Raji (cell line): ENCODE data around the gene MAGEB6.

Source experiments
- POLR2A ChIP-seq: IDR thresholded peaks from 2 replicates; pipeline ENCODE4 v1.6.1; 2011; ENCODE audit warnings: low read depth, low read length, control low read depth; ENCODE audit not compliant: insufficient read depth

Gene MAGEB6, protein sequence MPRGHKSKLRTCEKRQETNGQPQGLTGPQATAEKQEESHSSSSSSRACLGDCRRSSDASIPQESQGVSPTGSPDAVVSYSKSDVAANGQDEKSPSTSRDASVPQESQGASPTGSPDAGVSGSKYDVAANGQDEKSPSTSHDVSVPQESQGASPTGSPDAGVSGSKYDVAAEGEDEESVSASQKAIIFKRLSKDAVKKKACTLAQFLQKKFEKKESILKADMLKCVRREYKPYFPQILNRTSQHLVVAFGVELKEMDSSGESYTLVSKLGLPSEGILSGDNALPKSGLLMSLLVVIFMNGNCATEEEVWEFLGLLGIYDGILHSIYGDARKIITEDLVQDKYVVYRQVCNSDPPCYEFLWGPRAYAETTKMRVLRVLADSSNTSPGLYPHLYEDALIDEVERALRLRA

DNA sequence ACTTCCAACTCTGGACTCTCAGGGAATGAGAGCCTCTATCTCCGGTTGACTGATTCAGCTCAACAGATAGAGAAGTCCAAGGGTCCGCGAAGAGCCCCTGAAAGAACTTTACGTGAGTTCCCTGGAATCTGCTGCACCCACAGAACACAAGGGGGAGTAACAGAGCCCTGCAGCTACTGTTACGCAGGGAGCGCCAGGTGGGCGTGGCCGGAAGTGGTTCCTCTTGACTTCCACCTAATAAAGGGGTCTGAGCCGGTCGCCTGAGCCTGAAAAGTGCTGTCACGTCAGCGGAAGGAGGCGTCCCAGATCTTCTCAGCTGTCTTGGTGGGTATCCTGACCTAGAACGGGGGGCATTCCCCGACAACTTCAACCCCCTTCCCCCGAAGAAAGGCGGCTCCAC lies at the start of gene MAGEB6:
Gene MAGEB6, plus strand, starts transcription at position 237 of the 400 bp plus-strand sequence. CDS start 1,407 bp downstream, outside the sequence.
- TF ChIP-seq POLR2A = no peak

DNA sequence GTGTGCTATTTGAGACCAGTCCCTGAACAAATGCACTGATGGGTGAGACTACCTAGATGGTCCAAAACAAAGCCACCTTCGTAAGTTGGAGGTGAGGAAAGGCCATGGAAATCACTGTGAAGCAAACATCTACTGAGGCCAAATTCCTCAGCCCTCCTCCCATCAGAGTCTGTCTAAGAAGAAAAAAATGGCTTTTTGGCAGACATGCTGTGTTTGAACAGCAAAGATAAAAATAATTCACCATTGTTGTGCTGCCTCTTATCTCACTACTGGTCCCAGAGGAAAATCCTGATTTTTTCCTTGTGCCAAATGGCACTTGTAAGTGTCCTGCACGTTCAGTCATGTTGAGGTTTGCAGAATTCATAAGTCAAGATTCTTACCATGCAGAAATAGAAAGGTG lies 46.2 kb upstream of the MAGEB6 start:
- no peak for TF ChIP-seq POLR2A

DNA sequence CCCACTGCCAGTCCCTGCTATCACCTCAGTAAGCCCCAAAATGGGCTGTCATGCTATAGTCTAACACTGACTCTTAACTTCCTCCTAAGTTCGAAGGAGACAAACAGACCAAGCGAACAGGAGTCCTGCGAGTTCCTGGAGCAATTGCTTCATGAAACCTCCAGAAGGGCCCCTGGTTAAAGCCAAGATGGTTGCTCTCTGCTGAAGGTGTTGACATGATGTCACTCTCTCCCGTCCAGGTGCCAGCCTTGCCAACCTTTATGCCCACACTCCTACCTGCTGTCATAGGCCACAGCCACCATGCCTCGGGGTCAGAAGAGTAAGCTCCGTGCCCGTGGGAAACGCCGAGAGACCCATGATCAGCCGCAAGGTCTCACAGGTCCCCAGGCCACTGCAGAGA lies 31.9 kb upstream of the MAGEB6 start, which contains the start of gene MAGEB6B:
Gene MAGEB6B, plus strand, starts transcription at position 301 of the 400 bp plus-strand sequence. Its CDS starts 0 bp downstream, at position 301.
- TF ChIP-seq POLR2A = no peak

- TF ChIP-seq POLR2A = no peak
Observed at GRCh38 chrX:26203561-26203960, 11.3 kb downstream of the MAGEB6 start.

GRCh38 chrX:26208012-26208411 lies 15.8 kb downstream of the MAGEB6 start:
- TF ChIP-seq POLR2A = no peak

- TF ChIP-seq POLR2A = no peak
Observed at GRCh38 chrX:26215869-26216268, 23.6 kb downstream of the MAGEB6 start, which contains the start of gene MAGEB5. TSS of gene MAGEB5 (plus strand) at chrX:26216169. CDS start at chrX:26217302, 1,133 bp downstream.

- no peak for TF ChIP-seq POLR2A
Observed at GRCh38 chrX:26219351-26219750, 27.1 kb downstream of the MAGEB6 start.

- no peak for TF ChIP-seq POLR2A
Observed at GRCh38 chrX:26234177-26234576, 41.9 kb downstream of the MAGEB6 start.
